GDM1 (cell line): Measurements from ENCODE around the gene COL17A1.

Experiments used
- DNase-seq: peaks from one replicate; lab custom pipeline; 2025; lab: John Stamatoyannopoulos, UW

The COL17A1 gene

DNA sequence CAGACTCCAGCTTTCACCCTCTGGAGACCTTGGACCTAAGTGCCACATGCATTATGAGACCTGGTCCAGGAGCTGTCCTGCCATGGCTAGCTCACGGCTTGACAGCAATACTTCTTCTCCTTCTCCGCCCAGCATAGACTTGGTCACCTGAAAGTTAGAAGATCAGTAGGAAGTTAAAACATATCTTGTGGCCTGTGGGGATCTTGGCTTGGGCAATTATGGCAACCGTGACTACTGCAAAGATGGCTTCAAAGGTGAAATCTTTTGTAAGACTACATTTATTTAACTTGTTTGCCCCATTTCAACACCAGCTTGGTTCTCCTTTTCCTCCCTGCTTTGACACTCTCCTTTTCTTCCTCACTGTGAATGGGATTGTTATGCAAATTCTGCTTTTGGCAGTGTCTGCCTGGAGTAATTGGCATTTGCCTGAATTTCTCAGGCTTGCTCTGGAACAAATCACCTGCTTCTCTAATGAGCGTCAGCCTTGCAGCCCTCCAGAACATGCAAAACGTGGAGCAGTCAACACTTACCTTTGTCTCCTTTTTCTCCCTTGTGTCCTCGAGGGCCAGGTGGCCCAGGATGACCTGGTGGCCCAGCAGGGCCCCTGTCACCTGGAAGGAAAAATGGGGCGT, 53.4 kb downstream of the COL17A1 start:
- no peak for DNase-seq

DNA sequence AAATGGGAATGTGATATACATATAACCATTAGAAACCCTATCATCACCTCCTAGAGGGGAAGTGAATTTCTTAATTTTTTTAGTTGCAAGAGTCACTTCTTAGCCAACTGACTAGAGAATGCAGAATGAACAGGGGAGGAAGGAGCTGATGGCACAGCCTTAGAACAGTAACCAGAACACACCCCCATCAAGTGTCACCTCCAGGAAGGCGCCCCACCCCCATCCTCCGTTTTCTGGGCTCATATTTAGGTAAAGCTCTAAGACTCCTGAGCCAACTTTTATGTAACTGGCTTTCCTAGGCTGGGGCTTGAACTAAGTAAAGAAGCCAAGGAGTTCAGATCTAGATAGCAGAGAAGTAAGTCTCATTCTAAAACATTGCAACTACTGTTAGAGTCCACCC, 54.0 kb downstream of the COL17A1 start:
- no peak for DNase-seq

GRCh38 chr10:104029521-104029860, 56.2 kb downstream of the COL17A1 start:
- no peak for DNase-seq

DNA sequence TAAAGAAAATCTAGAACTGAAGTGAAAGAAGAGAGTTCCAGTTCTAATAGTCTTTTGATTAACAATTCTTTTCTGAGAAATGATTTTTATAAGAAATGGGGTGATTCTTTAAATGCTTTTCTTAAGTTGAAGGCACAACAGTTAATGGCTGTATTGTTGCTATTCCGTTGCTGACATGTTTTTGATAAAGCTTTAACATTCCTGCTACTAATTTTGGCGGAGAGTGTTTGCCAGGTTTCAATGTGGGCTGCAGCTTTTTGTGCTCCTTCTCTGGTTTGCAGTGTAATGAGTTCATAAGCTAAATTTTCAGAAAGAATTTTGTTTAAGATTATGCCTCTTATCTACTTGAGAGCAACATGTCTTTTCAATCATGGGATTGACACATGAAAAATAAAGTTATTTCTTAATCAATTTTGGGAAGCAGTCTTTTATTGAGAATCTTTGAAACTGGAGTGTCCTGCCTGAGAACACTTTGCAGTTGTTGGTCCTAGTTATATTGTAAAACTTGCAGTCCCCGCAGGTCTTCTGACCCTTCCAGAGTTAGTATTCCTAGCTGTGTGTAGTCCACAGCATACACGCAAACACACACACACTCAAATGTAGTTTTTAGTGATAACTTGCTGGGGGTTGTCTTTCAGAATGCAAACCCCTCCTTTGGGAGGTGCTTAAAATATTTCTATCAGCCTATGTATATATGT, 56.7 kb downstream of the COL17A1 start:
- no peak for DNase-seq

GRCh38 chr10:104028146-104028545, 57.5 kb downstream of the COL17A1 start:
- no peak for DNase-seq

DNA sequence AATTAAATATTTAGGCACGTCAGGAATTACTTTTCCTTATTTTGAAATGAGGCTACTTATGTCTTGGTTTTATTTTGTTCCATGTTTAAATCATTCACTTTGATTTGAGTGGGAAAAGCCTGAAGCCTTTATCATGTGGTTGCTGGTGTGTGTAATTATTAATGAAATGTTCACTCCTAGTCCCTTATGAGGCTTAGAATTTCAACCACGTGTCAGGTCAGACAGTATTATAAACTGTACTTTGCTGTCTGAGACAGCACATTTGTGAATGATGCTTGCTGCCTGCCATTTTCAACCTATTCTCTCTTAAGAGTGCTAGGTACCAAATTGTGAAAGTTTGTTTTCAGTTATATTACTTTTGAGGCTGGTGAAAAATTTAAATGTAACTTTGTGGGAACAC, 58.9 kb downstream of the COL17A1 start:
- no peak for DNase-seq

DNA sequence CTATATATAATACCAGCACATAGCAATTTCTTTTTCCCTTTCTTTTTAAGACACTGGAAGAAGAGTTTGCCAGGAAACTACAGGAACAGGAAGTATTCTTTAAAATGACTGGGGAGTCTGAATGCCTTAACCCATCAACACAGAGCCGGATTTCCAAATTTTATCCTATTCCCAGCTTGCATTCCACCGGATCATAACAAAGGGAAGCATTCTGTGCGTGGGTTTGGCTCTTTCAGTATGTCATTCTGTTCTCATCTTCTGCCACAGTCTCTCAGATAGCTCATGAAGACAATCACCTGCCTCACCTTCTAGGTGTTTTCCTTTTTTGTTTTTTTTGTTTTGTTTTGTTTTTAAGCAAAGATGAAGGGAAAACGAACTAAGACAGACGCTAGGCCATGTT, 60.2 kb downstream of the COL17A1 start:
- DNase-seq: no peak

DNA sequence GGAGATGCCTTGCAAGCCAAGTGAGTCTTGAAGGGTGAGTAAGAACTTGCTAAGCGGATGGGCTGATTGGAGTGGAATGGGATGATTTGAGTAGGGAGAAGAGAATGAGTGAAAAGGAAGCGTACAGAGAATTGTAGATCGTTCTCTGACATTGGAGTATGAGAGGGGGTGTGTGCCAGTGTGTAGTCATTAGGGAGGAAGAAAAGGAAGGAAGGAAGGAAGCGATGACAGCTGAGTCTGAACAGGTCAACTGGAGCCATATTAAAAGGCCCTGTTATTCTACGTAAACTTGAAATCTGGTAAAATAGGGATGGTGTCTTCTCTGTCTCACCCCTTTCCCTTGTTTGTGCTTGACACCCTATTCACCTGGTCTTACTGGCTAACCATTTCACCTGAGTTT, 63.7 kb downstream of the COL17A1 start:
- no peak for DNase-seq

DNA sequence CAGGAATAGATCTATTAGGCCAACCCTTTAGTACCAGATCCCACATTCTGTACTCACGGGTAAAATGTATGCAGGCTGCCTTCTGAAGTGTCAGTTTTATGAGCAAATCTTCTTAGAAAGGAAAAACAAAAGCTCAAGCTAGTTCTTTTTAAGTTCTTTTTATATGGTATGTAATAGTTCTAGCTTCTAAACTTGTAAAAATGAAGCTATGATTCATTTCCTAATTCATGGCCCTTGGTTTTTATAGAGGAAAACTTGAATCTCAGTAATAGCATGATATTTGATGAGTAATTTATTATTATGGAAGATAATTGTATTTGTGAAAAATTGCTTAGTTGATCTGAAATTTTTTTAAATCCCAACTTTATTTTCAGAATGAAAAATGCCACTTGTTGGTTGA, 64.4 kb downstream of the COL17A1 start:
- DNase-seq: no peak

GRCh38 chr10:104020020-104020419, 65.7 kb downstream of the COL17A1 start:
- no peak for DNase-seq

- DNase-seq: no peak
These were observed 67.2 kb downstream of the COL17A1 start for GRCh38 chr10:104018471-104018870.

- DNase-seq: no peak
These were observed 69.0 kb downstream of the COL17A1 start for GRCh38 chr10:104016661-104017060.

- DNase-seq: no peak
These were observed 71.5 kb downstream of the COL17A1 start for GRCh38 chr10:104014176-104014575.

DNA sequence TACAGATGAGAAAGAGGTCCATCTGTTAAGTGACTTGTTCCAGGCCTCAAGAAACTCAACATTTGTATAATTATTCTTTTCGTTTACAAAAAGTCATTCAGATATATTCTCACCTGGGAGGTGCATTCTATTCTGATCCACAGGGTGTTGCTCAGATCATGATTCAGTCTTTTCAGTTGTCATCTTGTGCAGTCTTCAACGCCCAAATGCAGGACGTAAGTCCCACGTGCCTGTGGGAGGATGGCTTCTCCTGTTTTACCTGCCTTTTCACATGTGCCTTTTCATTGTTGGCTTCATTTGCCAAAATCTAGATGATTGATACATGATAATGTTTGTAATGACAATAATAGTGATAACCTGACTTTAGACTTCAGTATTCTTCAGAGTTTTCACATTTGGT, 72.2 kb downstream of the COL17A1 start:
- DNase-seq: no peak

GRCh38 chr10:104011904-104012303, 73.8 kb downstream of the COL17A1 start:
- no peak for DNase-seq

GRCh38 chr10:104005172-104005863, 80.4 kb downstream of the COL17A1 start:
- DNase-seq: no peak

DNA sequence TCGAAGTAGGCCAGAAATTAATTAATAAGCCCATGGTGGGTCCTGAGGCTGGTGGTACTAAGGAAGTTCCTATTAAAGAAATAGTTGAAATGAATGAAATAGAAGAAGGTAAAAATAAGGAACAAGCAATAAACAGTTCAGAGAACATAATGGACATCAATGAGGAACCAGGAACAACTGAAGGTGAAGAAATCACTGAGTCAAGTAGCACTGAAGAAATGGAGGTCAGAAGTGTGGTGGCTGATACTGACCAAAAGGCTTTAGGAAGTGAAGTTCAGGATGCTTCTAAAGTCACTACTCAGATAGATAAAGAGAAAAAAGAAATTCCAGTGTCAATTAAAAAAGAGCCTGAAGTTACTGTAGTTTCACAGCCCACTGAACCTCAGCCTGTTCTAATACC, 82.8 kb downstream of the COL17A1 start:
- no peak for DNase-seq

DNA sequence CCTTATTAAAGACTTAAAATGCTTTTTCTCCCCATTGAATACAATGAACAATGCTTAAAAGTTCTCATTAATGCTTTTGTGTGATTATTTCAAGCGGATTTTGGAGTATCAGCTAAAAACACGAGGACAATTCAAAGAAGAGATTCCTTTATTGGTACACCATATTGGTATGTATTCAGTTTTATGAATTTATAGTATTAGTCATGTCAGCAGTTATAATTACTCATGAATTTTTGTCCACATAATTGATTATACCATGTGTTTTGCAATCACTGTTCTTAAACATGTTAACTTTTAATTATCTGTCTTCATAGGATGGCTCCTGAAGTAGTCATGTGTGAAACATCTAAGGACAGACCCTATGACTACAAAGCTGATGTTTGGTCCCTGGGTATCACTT, 86.9 kb downstream of the COL17A1 start:
- no peak for DNase-seq

GRCh38 chr10:103995134-103995533, 90.5 kb downstream of the COL17A1 start:
- DNase-seq: no peak

DNA sequence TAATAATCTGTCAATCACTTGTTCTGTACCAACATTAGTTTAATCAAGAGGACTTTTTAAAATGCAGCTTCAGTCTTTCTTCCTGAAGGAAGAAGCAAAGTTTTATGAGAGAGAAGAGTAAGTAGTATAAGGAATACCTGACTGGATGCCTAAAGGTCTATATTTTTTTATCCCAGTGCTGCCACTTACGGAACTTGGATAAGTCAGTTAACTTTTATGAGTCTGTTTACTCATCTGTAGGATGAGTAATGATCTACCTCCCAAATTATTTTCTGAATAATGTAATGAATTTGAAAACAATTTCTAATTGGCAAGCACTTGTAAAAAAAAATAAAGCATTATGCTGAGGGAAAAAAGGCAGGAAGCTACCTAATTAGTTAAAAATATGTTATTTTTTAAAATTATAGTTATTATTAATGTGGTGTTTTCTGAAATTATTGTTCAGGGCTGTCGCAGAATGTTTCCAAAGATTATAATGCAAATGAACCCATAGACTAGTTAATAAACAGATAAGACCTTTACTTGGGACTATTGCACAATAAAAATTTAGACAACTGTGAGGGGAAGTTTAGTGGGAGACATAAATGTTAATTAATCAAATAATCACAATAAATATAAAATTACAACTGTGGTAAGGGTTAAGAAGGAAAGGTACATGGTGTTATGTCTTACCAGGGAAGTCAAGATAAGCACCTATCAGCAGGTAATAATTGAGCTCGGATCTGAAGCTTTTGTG, 94.1 kb downstream of the COL17A1 start:
- no peak for DNase-seq

DNA sequence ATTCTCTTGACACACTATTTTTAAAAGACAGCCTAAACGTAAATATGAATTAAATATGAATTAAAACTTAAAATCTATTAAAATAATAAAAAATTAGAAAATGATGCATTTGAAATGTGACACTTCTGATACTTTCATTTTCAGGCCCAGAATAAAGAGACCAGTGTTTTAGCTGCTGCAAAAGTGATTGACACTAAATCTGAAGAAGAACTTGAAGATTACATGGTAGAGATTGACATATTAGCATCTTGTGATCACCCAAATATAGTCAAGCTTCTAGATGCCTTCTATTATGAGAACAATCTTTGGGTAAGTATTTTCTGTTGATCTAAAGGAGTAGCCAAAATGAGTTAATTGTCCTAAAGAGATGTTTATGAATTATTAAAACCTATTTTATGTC, 95.1 kb downstream of the COL17A1 start:
- DNase-seq: no peak

DNA sequence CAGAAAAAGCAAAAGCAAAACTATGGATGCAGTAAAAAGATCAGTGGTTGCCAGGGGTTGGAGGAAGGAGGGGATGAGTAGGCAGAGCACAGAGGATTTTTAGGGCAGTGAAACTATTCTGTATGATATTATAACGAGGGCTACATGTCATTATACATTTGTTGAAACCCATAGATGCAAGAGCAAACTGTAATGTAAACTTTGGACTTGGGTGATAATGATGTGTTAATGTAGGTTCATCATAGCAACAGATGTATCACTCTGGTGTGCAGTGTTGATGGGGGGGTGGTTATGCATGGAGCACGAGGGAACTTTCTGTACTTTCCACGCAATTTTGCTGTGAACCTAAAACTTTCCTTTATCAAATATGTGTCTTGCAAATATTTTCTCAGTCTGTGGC, 95.6 kb downstream of the COL17A1 start:
- DNase-seq: no peak

DNA sequence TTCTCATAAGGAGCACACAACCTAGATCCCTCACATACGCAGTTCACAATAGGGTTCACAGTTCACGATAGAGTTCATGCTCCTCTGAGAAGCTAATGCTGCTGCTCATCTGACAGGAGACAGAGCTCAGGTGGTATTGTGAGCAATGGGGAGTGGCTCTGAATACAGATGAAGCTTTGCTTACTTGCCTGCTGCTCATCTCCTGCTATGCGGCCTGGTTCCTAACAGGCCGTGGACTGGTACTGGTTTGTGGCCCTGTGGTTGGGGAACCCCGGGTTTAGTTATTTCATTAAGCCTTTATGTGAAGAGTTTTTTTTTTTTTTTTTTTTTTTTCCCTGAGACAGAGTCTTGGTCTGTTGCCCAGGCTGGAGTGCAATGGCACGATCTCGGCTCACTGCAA, 99.3 kb downstream of the COL17A1 start:
- no peak for DNase-seq
